ENCODE data around the gene NDUFS4. TPM values are rescaled to one million over a fixed set of nuclear protein-coding genes. Genes with fewer than 3 reads are reported as not detected.
"Not testable (repeated sequence)": the region's sequence is repeated elsewhere in the genome, so short reads cannot be mapped to it uniquely, and the experiment has no call there.

NDUFS4 gene
- 10 to 100 TPM; 81.4 to 84.1 TPM for total RNA-seq

- Mint-ChIP-seq H3K4me3 (peak within 1 kb of the TSS; percentile 97), H3K9me3 (peaks cover 5% of the 10 kb centered on the region), H3K36me3 (ENCODE audit: low read depth) (peaks cover 3% of the 10 kb centered on the region), H3K27me3 (ENCODE audit: low read depth) (peaks cover 18% of the 10 kb centered on the region), H3K4me1 (ENCODE audit: low read depth) (peaks cover 26% of the 10 kb centered on the region), H3K27ac (peak within 1 kb of the TSS; percentile 92)
- intact Hi-C loops (cut with micrococcal nuclease), result loop anchor here (1.0 to 10.0 kb wide), 3 partner anchors 81 to 750 kb away; partner anchors contain the start of gene ARL15
- DNase-seq, result peak; percentile 94
- CTCF ChIA-PET, result interaction anchor here (0.7 kb wide), 1 partner anchor 670 kb away, joined by 3 read pairs; no protein-coding TSS in a partner anchor
Observed at GRCh38 chr5:53560506-53561191, at the start of gene NDUFS4. Gene NDUFS4, plus strand, starts transcription at chr5:53560639. Its CDS starts 24 bp downstream, at chr5:53560663.

- Mint-ChIP-seq H3K4me3 (no peak overlapping the region), H3K27ac (no peak overlapping the region), H3K27me3 (ENCODE audit: low read depth) (peaks cover 5% of the 10 kb centered on the region), H3K9me3 (peaks cover 15% of the 10 kb centered on the region), H3K36me3 (ENCODE audit: low read depth) (peaks cover 2% of the 10 kb centered on the region), H3K4me1 (ENCODE audit: low read depth) (no peaks in the 10 kb centered on the region)
- intact Hi-C loops (cut with micrococcal nuclease), result no loop called here
- DNase-seq, result no peak
- CTCF ChIA-PET, result no interaction called here
Observed at GRCh38 chr5:53512539-53512938, 47.9 kb upstream of the NDUFS4 start.

- CTCF ChIA-PET, result interaction anchor here (0.5 kb wide), 1 partner anchor 31 kb away, joined by 6 read pairs; no protein-coding TSS in a partner anchor
- Mint-ChIP-seq H3K27ac (no peak overlapping the region), H3K4me3 (no peak overlapping the region), H3K27me3 (ENCODE audit: low read depth) (peaks cover 11% of the 10 kb centered on the region), H3K4me1 (ENCODE audit: low read depth) (no peaks in the 10 kb centered on the region), H3K9me3 (peaks cover 5% of the 10 kb centered on the region), H3K36me3 (ENCODE audit: low read depth) (no peaks in the 10 kb centered on the region)
- intact Hi-C loops (cut with micrococcal nuclease), result no loop called here
- DNase-seq, result no peak
Observed at GRCh38 chr5:53515988-53516387, 44.5 kb upstream of the NDUFS4 start.

GRCh38 chr5:53520813-53521212 is 39.6 kb upstream of the NDUFS4 start:
- H3K27ac Mint-ChIP-seq, result no peak overlapping the region
- CTCF ChIA-PET, result no interaction called here

GRCh38 chr5:53537711-53538110 is 22.7 kb upstream of the NDUFS4 start:
- H3K36me3 Mint-ChIP-seq (ENCODE audit: low read depth), result no peaks in the 10 kb centered on the region
- no peak overlapping the region for H3K4me3 Mint-ChIP-seq
- H3K27me3 Mint-ChIP-seq (ENCODE audit: low read depth), result peaks cover 4% of the 10 kb centered on the region
- CTCF ChIA-PET, result no interaction called here
- H3K27ac Mint-ChIP-seq, result no peak overlapping the region
- H3K4me1 Mint-ChIP-seq (ENCODE audit: low read depth), result no peaks in the 10 kb centered on the region
- H3K9me3 Mint-ChIP-seq, result no peaks in the 10 kb centered on the region
- no peak for DNase-seq
- intact Hi-C loops (cut with micrococcal nuclease), result no loop called here

More at GRCh38 chr5:53520813-53521212, 39.6 kb upstream of the NDUFS4 start:
- no peak overlapping the region for H3K4me3 Mint-ChIP-seq
- no peaks in the 10 kb centered on the region for H3K36me3 Mint-ChIP-seq (ENCODE audit: low read depth)
- intact Hi-C loops (cut with micrococcal nuclease), result no loop called here
- DNase-seq, result no peak
- H3K9me3 Mint-ChIP-seq, result peaks cover 8% of the 10 kb centered on the region
- peaks cover 6% of the 10 kb centered on the region for H3K27me3 Mint-ChIP-seq (ENCODE audit: low read depth)
- no peaks in the 10 kb centered on the region for H3K4me1 Mint-ChIP-seq (ENCODE audit: low read depth)

GRCh38 chr5:53540739-53541138 is 19.7 kb upstream of the NDUFS4 start:
- H3K27me3 Mint-ChIP-seq (ENCODE audit: low read depth); DNase-seq; H3K4me1 Mint-ChIP-seq (ENCODE audit: low read depth); H3K27ac Mint-ChIP-seq; CTCF ChIA-PET; H3K4me3 Mint-ChIP-seq; intact Hi-C loops (cut with micrococcal nuclease); H3K36me3 Mint-ChIP-seq (ENCODE audit: low read depth); H3K9me3 Mint-ChIP-seq: not testable (repeated sequence)

- no peak overlapping the region for H3K27ac Mint-ChIP-seq
- H3K4me1 Mint-ChIP-seq (ENCODE audit: low read depth), result no peaks in the 10 kb centered on the region
- no peaks in the 10 kb centered on the region for H3K36me3 Mint-ChIP-seq (ENCODE audit: low read depth)
- no peak for DNase-seq
- no peak overlapping the region for H3K4me3 Mint-ChIP-seq
- CTCF ChIA-PET, result no interaction called here
- H3K9me3 Mint-ChIP-seq, result no peaks in the 10 kb centered on the region
- intact Hi-C loops (cut with micrococcal nuclease), result no loop called here
- H3K27me3 Mint-ChIP-seq (ENCODE audit: low read depth), result peaks cover 4% of the 10 kb centered on the region
Observed at GRCh38 chr5:53541859-53542258, 18.6 kb upstream of the NDUFS4 start.

- DNase-seq, result no peak
- no peak overlapping the region for H3K27ac Mint-ChIP-seq
- H3K4me1 Mint-ChIP-seq (ENCODE audit: low read depth), result no peaks in the 10 kb centered on the region
- CTCF ChIA-PET, result no interaction called here
- H3K36me3 Mint-ChIP-seq (ENCODE audit: low read depth), result no peaks in the 10 kb centered on the region
- no peaks in the 10 kb centered on the region for H3K27me3 Mint-ChIP-seq (ENCODE audit: low read depth)
- intact Hi-C loops (cut with micrococcal nuclease), result no loop called here
- no peaks in the 10 kb centered on the region for H3K9me3 Mint-ChIP-seq
- no peak overlapping the region for H3K4me3 Mint-ChIP-seq
Observed at GRCh38 chr5:53542926-53543325, 17.5 kb upstream of the NDUFS4 start.

- no peak overlapping the region for H3K27ac Mint-ChIP-seq
- H3K4me3 Mint-ChIP-seq, result no peak overlapping the region
- no peaks in the 10 kb centered on the region for H3K27me3 Mint-ChIP-seq (ENCODE audit: low read depth)
- no peaks in the 10 kb centered on the region for H3K36me3 Mint-ChIP-seq (ENCODE audit: low read depth)
- intact Hi-C loops (cut with micrococcal nuclease), result no loop called here
- no peaks in the 10 kb centered on the region for H3K4me1 Mint-ChIP-seq (ENCODE audit: low read depth)
- CTCF ChIA-PET, result no interaction called here
- H3K9me3 Mint-ChIP-seq, result no peaks in the 10 kb centered on the region
- no peak for DNase-seq
Observed at GRCh38 chr5:53543401-53543800, 17.0 kb upstream of the NDUFS4 start.

GRCh38 chr5:53545744-53546143 is 14.7 kb upstream of the NDUFS4 start:
- no peaks in the 10 kb centered on the region for H3K27me3 Mint-ChIP-seq (ENCODE audit: low read depth)
- no peak for DNase-seq
- no peaks in the 10 kb centered on the region for H3K36me3 Mint-ChIP-seq (ENCODE audit: low read depth)
- H3K27ac Mint-ChIP-seq, result no peak overlapping the region
- CTCF ChIA-PET, result interaction anchor here (0.6 to 1.2 kb wide), 2 partner anchors 9 to 68 kb away, joined by 4 read pairs; no protein-coding TSS in a partner anchor
- H3K4me1 Mint-ChIP-seq (ENCODE audit: low read depth), result no peaks in the 10 kb centered on the region
- H3K9me3 Mint-ChIP-seq, result no peaks in the 10 kb centered on the region
- intact Hi-C loops (cut with micrococcal nuclease), result no loop called here
- H3K4me3 Mint-ChIP-seq, result no peak overlapping the region

GRCh38 chr5:53547226-53547625 is 13.2 kb upstream of the NDUFS4 start:
- H3K4me1 Mint-ChIP-seq (ENCODE audit: low read depth), result no peaks in the 10 kb centered on the region
- H3K9me3 Mint-ChIP-seq, result no peaks in the 10 kb centered on the region
- no peaks in the 10 kb centered on the region for H3K36me3 Mint-ChIP-seq (ENCODE audit: low read depth)
- no peak overlapping the region for H3K4me3 Mint-ChIP-seq
- no peak overlapping the region for H3K27ac Mint-ChIP-seq
- DNase-seq, result no peak
- CTCF ChIA-PET, result interaction anchor here (0.6 to 0.7 kb wide), 2 partner anchors 64 to 892 kb away, joined by 3 read pairs; no protein-coding TSS in a partner anchor
- H3K27me3 Mint-ChIP-seq (ENCODE audit: low read depth), result no peaks in the 10 kb centered on the region
- intact Hi-C loops (cut with micrococcal nuclease), result no loop called here

GRCh38 chr5:53548501-53548900 is 11.9 kb upstream of the NDUFS4 start:
- intact Hi-C loops (cut with micrococcal nuclease); H3K36me3 Mint-ChIP-seq (ENCODE audit: low read depth); H3K9me3 Mint-ChIP-seq; H3K27me3 Mint-ChIP-seq (ENCODE audit: low read depth); H3K4me1 Mint-ChIP-seq (ENCODE audit: low read depth); H3K4me3 Mint-ChIP-seq; H3K27ac Mint-ChIP-seq; CTCF ChIA-PET; DNase-seq: not testable (repeated sequence)

- intact Hi-C loops (cut with micrococcal nuclease), result no loop called here
- DNase-seq, result no peak
- CTCF ChIA-PET, result no interaction called here
- no peak overlapping the region for H3K27ac Mint-ChIP-seq
- no peaks in the 10 kb centered on the region for H3K9me3 Mint-ChIP-seq
- H3K4me3 Mint-ChIP-seq, result no peak overlapping the region
- no peaks in the 10 kb centered on the region for H3K4me1 Mint-ChIP-seq (ENCODE audit: low read depth)
- peaks cover 5% of the 10 kb centered on the region for H3K27me3 Mint-ChIP-seq (ENCODE audit: low read depth)
- H3K36me3 Mint-ChIP-seq (ENCODE audit: low read depth), result no peaks in the 10 kb centered on the region
Observed at GRCh38 chr5:53549792-53550191, 10.6 kb upstream of the NDUFS4 start.
